Cerebellar cortex (tissue), 1 donor: ENCODE measurements around the gene ARHGEF11.
A peak's percentile ranks its signal among the peaks of the same experiment; 100 is the strongest.
"Not testable (repeated sequence)": the region's sequence is repeated elsewhere in the genome, so short reads cannot be mapped to it uniquely, and the experiment has no call there.

Source experiments
- DNase-seq: peaks from one replicate; pipeline ENCODE4 v3.0.0-alpha.2; 2015; ENCODE audit warnings: low spot score

ARHGEF11 gene, protein sequence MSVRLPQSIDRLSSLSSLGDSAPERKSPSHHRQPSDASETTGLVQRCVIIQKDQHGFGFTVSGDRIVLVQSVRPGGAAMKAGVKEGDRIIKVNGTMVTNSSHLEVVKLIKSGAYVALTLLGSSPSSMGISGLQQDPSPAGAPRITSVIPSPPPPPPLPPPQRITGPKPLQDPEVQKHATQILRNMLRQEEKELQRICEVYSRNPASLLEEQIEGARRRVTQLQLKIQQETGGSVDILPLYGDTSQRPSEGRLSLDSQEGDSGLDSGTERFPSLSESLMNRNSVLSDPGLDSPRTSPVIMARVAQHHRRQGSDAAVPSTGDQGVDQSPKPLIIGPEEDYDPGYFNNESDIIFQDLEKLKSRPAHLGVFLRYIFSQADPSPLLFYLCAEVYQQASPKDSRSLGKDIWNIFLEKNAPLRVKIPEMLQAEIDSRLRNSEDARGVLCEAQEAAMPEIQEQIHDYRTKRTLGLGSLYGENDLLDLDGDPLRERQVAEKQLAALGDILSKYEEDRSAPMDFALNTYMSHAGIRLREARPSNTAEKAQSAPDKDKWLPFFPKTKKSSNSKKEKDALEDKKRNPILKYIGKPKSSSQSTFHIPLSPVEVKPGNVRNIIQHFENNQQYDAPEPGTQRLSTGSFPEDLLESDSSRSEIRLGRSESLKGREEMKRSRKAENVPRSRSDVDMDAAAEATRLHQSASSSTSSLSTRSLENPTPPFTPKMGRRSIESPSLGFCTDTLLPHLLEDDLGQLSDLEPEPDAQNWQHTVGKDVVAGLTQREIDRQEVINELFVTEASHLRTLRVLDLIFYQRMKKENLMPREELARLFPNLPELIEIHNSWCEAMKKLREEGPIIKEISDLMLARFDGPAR (N-terminal part only)

DNA sequence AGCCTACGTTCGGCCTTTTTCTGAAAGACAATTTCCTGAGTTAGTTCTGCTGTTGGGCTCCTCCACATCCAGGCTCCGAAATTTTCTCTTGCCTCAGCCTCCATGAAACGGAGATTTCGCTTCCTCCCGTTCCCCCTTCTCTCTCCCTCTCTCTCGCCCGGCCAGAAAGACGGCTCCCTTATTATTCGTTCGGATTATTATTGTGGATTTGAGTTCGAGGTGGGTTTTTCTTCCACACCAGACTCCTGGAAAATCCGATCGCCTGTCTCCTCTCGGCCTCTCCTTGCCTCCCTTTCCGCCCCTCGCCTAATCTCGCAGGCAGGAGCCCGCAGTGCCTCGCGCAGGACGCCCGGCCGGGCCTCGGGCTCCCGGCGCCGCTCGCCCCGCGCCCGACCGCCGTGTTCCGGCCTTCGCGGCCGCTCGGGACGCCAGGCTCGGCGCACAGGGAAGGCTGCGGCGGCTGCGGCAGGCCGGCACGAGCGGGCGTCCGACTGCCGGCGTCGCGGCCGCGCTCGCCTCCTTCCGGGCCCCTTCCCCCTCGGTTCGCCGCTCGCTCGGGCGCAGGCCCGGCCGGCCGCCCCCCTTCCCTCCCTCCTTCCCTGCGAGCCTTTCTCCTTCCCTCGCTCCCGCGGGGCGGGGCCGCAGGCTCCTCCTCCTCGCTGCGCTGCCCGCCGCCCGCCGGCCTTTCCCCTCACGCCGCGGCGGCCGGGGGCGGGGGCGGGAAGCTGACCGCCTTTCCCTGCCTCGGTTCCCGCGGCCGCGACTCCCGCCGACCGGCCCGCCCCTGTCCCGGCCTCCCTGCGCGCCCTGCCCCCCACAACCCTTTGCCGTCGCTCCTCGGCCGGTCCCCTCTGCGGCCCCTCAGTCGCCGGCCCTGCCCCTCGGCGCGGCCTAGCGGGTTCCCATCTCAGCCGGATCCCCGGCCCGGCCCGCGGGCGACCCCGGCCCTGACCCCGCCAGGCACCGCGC is at the start of gene ARHGEF11:
ARHGEF11 (minus strand) TSS at position 493 of the 969 bp plus-strand sequence. CDS start 1,412 bp downstream, outside the sequence.
- peak; percentile 85 for DNase-seq

DNA sequence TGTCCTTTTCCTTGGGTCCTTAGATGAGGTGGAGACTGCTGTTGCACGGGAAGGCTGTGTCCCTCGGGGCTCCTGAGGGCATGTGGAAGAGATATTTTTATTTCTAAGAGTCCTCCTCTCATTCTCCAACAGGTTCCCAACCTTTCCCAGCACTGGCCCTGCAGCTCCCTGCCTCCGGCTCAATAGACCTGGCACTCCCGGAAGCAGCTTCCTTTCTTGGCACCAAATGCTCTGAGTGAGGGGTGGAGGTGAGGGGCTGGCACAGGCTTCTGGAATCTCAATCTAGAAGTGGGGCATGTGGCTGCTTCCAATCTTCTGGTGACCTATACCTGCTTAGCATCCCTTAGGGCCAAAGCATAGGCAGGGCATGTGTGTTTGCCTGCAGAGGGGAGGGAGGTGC is 49.5 kb upstream of the ARHGEF11 start:
- no peak for DNase-seq

DNA sequence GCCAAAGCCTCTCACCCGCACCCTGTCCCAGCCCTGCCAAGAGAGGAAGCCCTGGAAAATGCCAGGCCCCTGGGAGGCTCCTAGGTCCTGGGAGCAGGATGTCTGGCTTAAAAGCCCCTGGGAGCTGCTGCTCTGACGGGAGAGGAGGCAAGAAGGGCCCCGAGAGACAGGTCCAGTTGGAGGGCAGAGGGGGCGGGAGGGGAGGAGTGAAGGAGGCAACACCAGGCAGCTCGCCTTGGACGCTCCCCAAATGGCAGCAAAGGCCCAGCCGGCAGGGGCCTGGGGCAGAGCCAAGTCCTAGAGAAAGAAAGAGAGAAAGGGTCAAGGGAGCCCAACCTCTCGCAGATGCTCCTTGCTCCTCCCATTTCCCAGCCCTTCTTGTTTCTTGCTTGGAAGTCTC is 47.3 kb upstream of the ARHGEF11 start:
- DNase-seq, result peak; percentile 48

DNA sequence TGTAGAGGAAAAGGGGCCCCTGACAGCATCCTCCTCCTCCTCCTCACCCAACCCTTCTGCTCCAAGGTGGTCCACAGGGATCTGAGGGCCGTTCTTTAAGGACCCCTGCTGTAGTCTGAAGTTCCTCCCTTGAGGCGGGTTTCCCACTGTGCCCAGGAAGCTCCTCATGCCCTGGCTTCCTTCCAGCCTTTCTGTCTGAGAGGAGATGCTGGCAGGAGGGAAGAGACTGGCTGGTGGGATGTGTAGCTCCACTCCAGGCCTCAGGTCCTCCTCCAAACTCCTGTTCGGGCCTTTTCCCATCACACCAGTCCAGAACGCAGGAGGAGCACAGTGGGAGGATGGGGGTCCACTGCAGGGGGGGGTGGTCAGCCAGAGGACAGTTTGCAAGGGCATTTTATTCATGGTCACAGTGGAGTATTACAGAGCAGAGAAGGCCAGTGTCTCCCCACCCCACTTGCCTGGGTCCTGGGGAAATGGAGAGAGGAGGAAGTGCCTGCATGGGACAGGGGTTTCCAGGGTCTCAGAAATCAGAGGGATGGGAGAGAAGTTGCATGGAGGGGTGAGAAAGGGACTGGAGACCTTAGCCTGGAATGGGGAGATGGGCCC is 46.2 kb upstream of the ARHGEF11 start:
- DNase-seq, result no peak

DNA sequence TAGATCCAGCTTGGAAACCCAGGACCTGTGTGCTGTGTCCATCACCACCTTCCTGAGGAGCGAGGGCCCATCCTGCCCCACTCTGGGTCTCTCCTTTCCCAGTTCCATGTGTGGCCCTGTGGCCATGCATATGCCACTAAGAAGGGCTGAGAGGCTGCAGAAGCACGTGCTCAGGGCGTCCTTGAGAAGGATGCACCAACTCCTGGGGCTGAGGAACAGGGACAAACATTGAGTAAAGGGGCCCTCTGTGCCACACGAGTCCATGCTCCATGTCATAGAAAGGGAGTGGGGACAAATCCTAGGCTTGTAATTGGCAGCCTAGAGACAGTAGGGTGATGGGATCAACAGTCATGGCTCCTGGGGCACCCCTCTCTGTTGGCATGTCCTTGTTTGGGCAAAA is 45.6 kb upstream of the ARHGEF11 start:
- DNase-seq, result no peak

DNA sequence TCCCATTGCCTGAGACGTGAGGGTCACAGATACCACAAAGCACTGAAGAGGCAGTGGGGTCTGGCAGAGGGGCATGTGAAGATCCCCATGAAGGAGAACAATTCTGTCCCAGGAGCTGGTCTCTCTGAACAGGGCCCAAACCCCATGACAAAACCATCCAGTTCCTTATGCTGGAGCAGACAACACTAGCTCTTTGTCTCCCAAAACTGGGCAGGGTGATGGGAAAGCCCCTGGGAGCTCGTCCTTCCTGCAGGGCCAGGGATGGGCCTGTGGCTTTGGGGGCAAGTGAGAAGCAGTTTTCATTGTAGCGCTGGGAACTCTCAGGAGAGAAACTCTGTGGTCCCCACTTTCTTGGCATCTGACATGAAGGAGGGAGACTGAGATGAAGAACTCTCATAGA is 45.2 kb upstream of the ARHGEF11 start:
- DNase-seq, result no peak

DNA sequence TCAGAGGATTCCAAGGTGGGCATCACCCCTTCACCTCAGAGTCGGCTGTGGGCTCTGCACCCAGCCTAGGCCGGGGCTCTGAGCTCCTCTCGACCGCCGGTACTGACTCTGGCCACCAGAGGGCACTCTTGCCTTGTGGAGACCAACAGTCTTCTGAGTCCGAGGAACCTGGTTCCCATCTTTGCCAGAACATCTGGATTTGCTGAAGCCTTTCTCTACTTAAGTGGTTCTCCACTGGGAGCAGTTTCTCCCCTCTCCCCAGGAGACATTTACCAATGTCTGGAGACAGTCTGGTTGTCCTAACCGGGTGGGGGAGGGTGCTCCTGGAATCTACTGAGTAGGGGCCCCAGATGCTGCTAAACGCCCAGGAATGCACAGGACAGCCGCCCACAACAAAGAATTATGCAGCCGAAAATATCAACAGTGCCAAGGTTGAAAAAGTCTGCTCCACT is 44.7 kb upstream of the ARHGEF11 start:
- peak; percentile 81 for DNase-seq

DNA sequence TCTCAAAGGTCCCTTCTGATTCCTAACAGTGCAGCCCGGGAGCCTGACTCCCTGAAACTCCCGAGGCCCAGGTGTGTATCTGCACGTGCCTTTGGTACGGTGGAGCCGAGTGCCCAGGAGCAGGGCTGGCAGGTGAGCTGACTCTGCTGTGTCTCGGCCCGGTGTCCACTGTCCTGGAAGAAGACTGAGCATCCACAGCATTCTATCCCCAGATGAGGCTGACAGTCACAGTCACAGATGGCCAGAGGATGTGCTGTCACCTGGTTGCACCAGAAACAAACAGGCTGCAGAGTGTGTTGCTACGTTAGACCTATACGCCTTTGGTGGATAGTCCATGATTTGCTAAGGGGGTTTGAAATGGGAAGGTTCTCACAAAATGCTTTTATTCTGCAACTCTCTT is 44.2 kb upstream of the ARHGEF11 start:
- DNase-seq, result no peak

DNA sequence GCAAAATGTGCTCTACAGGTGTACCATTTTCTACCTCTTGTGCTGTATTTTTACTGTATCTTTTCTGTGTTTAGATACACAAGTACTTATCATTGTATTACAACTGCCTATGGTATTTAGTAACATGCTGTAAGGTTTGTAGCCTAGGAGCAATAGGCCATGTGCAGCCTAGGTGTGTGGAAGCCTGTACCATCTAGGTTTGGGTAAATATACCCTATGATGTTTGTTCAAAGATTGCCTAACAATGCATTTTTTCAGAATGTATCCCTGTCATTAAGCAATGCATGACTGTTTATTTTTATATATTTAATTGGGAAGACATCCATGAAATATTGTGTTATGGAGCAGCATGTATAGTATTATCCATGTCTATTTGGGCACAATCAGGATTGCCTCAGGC is 43.1 kb upstream of the ARHGEF11 start:
- no peak for DNase-seq

DNA sequence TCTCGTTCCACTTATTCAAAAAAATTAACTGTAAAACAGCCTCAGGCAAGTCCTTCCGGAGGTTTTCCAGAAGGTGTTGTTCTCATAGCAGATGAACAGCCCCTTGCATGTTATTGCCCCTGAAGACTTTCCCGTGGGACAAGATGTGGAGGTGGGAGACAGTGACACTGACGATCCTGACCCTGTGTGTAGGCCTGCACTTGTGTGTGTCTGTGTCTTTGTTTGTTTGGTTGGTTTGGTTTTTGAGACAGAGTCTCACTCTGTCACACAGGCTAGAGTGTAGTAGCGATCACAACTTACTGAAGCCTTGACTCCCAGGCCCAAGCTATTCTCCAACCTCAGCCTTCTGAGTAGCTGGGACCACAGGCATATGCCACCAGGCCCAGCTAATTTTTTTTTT is 41.5 kb upstream of the ARHGEF11 start:
- DNase-seq, result no peak

DNA sequence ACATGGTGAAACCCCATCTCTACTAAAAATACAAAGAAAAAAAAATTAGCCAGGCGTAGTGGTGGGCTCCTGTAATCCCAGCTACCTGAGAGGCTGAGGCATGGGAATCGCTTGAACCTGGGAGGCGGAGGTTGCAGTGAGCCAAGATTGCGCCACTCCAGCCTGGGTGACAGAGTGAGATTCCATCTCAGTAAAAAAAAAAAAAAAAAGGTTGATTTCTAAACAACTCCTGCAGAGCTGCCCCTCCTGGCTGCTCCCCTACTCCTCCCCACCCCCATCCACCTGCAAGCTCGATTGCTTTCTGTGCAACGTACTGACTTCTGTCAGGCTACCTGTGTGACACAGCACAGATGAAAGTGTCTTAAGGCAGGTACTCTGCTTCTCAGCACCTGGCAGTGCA is 40.8 kb upstream of the ARHGEF11 start:
- DNase-seq, result no peak

DNA sequence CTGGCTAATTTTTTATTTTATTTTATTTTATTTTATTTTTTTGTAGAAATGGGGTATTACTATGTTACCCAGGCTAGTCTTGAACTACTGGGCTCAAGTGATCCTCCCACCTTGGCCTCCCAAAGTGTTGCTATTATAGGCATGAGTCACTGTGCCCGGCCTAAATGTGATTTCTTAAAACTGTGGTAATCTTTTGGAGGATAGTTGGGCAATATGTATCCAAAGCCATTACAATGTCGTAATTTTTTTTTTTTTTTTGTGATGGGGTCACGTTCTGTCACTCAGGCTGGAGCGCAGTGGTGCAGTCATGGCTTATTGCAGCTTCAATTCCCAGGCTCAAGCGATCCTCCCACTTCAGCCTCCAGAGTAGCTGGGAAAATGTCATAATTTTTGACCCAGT is 39.9 kb upstream of the ARHGEF11 start:
- no peak for DNase-seq

DNA sequence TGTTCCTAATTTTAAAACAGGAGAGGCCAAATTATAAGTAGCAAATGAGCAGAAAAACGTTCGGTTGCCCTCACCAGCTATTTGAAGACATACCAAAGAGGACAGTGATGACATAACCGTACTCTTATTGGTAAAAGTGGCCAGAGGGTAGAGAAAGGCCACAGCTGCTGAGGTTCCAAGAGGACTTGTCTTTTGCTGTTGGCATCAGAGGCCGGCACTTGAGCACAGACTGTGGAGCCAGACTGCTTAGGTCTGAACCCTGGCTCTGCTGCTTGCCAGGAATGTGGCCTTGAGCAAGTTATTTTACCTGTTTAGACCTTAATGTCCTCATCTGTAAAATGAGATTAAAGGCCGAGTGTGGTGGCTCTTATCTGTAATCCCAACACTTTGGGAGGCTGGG is 39.2 kb upstream of the ARHGEF11 start:
- no peak for DNase-seq

DNA sequence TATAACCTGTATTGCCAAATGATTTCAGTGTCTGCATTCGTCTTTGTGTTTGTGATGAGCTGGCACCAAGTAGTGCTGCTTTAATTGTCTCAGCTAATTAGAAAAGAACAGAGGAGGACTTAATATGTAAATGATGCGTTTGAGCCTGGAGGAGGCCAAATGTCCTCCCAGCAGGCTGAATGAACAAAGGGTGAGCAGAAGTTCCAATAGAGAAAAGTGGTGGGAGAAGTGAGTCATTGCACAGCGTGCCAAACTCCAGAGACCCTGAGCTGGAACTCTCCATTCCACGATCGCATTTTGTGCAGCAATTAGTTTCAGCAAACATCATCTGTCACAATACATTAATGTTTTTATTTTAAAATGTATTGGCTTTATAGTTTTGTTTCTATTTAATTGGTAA is 36.2 kb upstream of the ARHGEF11 start:
- DNase-seq, result no peak

DNA sequence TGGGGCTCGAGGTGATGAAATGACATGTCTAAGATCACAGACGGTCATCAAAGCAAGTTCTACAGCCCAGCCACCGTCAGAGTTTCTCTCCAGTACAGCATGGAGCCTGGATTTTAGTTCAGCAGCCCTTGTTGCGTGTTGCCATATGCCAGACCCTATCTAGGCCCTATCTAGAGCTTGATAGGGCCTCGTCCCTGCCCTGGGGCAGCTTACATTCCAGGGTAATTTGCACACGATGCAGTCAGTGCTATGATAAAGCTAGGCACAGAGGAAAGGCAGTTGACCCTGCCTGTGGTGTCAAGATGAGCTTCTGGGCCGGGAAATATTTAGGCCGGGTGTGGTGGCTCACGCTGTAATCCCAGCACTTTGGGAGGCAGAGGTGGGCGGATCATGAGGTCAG is 35.2 kb upstream of the ARHGEF11 start:
- DNase-seq, result no peak

DNA sequence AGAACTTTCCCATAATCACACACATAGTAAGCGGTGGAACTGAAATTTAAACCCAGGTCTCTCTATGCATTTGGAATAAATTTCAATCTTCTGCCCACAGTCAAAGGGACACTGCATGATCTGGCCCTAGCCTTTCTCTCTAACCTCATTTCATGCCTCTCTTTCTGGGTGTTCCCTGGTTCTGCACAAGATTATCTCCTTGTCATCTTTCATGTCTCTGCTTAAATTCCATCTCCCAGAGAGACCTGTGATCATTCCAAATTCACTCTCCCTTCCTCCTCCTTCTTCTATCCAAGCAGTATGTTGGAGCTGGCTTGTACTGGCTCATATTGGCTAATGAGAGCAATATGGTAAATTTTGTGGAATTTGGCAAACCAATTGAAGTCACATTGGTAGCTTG is 31.9 kb upstream of the ARHGEF11 start:
- no peak for DNase-seq

DNA sequence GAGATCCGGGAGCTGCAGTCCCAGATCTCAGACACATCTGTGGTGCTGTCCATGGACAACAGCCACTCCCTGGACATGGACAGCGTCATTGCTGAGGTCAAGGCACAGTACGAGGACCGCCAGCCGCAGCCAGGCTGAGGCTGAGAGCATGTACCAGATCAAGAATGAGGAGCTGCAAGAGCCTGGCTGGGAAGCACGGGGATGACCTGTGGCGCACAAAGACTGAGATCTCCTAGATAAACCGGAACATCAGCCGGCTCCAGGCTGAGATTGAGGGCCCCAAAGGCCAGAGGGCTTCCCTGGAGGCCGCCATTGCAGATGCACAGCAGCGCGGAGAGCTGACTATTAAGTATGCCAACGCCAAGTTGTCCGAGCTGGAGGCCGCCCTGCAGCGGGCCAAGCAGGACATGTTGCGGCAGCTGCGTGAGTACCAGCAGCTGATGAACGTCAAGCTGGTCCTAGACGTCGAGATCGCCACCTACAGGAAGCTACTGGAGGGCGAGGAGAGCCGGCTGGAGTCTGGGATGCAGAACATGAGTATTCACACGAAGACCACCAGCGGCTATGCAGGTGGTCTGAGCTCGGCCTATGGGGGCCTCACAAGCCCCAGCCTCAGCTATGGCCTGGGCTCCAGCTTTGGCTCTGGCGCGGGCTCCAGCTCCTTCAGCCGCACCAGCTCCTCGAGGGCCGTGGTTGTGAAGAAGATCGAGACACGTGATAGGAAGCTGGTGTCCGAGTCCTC is 28.6 kb upstream of the ARHGEF11 start:
- DNase-seq, result peak; percentile 57

DNA sequence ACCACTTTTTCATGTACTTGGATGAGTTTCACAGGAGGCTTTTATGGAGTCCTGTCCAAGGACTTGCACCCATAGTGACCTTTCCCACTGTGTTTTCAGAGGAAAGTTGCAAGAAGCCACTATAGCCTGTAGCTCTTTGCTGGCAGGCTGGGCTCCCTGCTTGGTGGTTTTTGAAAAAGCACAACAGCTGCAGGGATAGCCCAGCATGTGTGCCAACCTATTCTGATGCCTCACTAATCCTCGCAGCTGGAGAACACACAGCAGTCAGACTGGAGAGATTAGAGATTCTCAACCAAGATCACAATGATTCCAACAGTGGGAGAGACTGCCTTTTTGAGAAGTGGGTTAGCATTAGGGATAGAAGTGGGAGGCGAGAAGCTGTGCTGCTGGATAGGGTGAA is 24.1 kb upstream of the ARHGEF11 start:
- DNase-seq, result no peak

DNA sequence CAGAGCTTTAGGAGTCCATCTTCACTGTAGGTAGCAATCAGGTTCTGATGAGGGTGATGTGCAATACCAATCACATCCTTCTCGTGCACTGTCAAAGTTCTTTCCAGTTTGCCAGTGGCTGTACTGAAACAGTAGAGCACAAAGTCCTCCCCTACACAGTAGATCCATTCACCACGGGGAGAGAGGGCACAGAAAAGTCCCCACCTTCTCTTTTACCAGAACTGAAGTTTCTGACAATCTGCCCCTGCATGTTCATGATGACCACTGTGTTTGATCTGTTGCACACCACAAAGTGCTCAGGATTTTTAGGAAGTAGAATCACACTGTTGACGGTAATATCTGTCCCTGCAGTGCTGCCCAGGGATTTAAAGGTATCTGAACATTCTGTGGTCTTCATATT is 13.7 kb upstream of the ARHGEF11 start:
- DNase-seq, result not testable (repeated sequence)

DNA sequence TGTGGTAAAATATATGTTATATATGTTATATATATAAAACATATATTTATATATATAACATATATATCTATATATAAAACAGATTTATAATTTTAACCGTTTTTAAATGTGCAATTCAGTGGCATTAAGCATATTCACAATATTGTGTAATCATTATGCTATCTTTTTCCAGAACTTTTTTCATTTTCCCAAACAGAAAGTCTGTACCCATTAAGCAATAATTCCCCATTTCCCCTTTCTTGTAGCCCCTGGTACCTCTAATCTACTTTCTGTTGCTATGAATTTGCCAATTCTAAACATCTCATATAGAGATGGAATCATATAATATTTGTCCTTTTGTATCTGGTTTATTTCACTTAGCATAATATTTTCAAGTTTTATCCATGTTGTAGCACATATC is 10.7 kb upstream of the ARHGEF11 start:
- no peak for DNase-seq

DNA sequence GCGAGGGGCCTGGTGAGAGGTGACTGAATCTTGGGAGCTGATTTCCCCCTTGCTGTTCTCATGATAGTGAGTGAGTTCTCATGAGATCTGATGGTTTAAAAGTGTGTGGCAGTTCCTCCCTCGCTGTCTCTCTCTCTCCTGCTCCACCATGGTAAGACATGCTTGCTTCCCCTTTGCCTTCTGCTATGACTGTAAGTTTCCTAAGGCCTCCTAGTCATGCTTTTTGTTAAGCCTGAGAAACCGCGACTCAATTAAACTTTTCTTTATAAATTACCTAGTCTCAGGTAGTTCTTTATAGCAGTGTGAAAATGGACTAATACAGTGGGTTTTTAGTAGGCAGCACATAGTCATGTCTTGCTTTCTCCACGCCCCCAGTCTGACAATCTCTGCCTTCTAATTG is 10.2 kb upstream of the ARHGEF11 start:
- not testable (repeated sequence) for DNase-seq
